Thymus (tissue), 11 donors: Measurements from ENCODE around the gene SIL1. TPM values are rescaled to one million over a fixed set of nuclear protein-coding genes. Genes with fewer than 3 reads are reported as not detected.

Source experiments
- DNase-seq, 9 donors: peaks; one replicate each; pipeline ENCODE4 v3.0.0-alpha.2; 2013; ENCODE audit warnings: low spot score in 9 of 9, low read depth in 6 of 9, missing footprints in 1 of 9
- H3K27ac ChIP-seq, 2 donors: one replicate each; pipeline ENCODE4 v1.5.1; 2013; ENCODE audit warnings: control low read depth in 1 of 2, low read depth in 1 of 2, low read length in 1 of 2, mild to moderate bottlenecking in 1 of 2, moderate library complexity in 1 of 2
- H3K27me3 ChIP-seq, 2 donors: one replicate each; pipeline ENCODE4 v1.5.1; 2013; ENCODE audit warnings: low read length in 1 of 2; ENCODE audit not compliant: control insufficient read depth in 2 of 2, insufficient read depth in 1 of 2
- H3K36me3 ChIP-seq, 2 donors: one replicate each; pipeline ENCODE4 v1.5.1; 2013; ENCODE audit warnings: low read length in 1 of 2, mild to moderate bottlenecking in 1 of 2, moderate library complexity in 1 of 2; ENCODE audit not compliant: control insufficient read depth in 2 of 2, insufficient read depth in 2 of 2
- H3K4me1 ChIP-seq, 2 donors: one replicate each; pipeline ENCODE4 v1.5.1; 2013; ENCODE audit warnings: low read length in 2 of 2; ENCODE audit not compliant: control insufficient read depth in 2 of 2, insufficient read depth in 2 of 2
- H3K4me3 ChIP-seq, 2 donors: one replicate each; pipeline ENCODE4 v1.5.1; 2013; ENCODE audit warnings: low read length in 2 of 2, control low read depth in 1 of 2, mild to moderate bottlenecking in 1 of 2
- H3K9me3 ChIP-seq, 2 donors: one replicate each; pipeline ENCODE4 v1.5.1; 2013; ENCODE audit warnings: low read length in 1 of 2, mild to moderate bottlenecking in 1 of 2; ENCODE audit not compliant: control insufficient read depth in 2 of 2, insufficient read depth in 1 of 2
- WGBS: extraction: QIAGEN DNeasy Blood & Tissue Kit; methylation state at CpG from one replicate; pipeline ENCODE4 v1.1.7; 2013; 5-methylcytosine and 5-hydroxymethylcytosine counted together
- polyA plus RNA-seq: library from polyadenylated mRNA; stranded (reverse); fragments of 200-250 nt; gene quantifications from one replicate; pipeline ENCODE4 v1.2.3, GENCODE V29; 2013
- total RNA-seq: library from RNA; stranded (reverse); fragments of 120-200 nt; gene quantifications from one replicate; pipeline ENCODE4 v1.2.4, GENCODE V29; 2013
- donor health status: healthy.

SIL1 gene
- total and polyA plus RNA-seq, 2 donors: 17.0 to 30.2 TPM

DNA sequence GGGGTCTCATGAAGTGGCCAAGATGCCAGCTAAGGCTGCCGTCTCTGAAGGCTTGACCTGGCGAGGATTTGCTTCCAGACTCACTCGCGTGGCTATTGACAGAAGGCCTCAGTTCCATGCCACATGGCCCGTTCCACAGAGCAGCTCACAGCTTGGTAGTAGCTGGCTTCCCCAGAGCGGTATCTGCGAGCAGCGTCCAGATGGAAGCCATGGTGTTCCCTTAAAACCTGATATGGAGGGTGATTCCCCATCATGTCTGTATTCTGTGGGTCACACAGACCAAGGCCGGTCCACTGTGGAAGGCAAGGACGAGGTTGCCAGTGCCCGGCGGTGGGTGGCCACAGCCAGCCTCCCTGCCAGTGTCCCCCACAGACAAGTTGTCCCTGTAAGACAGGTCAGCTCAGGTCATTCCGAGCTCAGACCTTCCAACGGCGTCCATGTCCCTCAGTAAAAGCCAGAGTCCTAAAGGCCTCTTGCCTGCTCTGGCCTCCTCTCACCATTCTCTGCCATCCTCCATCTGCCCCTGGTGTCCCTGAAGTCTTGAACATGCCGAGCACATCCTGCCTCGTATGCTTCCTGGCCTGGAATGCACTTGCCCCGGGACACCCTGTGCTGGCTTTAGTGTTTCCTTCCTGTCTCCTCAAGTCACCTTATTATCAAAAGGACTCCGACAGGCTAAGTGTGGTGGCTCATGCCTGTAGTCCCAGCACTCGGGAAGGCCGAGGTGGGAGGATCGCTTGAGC is 261.8 kb downstream of the SIL1 start:
- peaks cover 0 to 8% of the 10 kb centered on the region in 2 donors for H3K36me3 ChIP-seq
- H3K4me3 ChIP-seq: no peak overlapping the region
- 96% methylated on average over 22 of the region's 22 CpGs for WGBS
- no peaks in the 10 kb centered on the region for H3K9me3 ChIP-seq
- H3K4me1 ChIP-seq: no peaks in the 10 kb centered on the region
- H3K27me3 ChIP-seq: no peaks in the 10 kb centered on the region
- no peak for DNase-seq
- H3K27ac ChIP-seq: no peak overlapping the region

- WGBS: 95% methylated on average over 10 of the region's 10 CpGs
- Histone ChIP-seq H3K27ac (no peak overlapping the region), H3K4me3 (no peak overlapping the region), H3K4me1 (no peaks in the 10 kb centered on the region), H3K27me3 (no peaks in the 10 kb centered on the region), H3K9me3 (no peaks in the 10 kb centered on the region), H3K36me3 (peaks cover 0 to 10% of the 10 kb centered on the region in 2 donors)
- no peak for DNase-seq
These were observed 262.7 kb downstream of the SIL1 start for GRCh38 chr5:138935466-138935865.

DNA sequence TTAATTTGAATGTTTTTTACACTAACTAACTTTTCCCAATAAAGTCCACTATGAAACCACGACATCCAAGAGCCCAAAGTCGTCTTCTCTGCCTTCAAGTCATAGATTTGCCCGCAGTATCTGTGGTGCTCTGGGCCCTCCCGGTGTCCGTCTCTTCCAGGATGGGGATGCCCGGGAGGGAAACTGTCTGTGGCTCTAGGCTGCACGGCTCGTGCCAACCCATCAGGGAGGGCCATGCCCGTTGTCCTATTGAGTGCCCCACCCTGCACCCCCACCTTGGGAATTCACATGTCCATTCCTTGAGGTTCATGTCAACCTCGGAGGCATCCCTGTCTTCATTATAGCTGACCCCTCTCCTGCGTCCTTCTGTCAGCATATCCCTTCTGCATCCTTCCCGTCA is 263.2 kb downstream of the SIL1 start:
- DNase-seq: no peak
- Histone ChIP-seq H3K4me3 (no peak overlapping the region), H3K4me1 (no peaks in the 10 kb centered on the region), H3K27me3 (no peaks in the 10 kb centered on the region), H3K36me3 (peaks cover 0 to 10% of the 10 kb centered on the region in 2 donors), H3K27ac (no peak overlapping the region), H3K9me3 (no peaks in the 10 kb centered on the region)
- 98% methylated on average over 12 of the region's 12 CpGs for WGBS

DNA sequence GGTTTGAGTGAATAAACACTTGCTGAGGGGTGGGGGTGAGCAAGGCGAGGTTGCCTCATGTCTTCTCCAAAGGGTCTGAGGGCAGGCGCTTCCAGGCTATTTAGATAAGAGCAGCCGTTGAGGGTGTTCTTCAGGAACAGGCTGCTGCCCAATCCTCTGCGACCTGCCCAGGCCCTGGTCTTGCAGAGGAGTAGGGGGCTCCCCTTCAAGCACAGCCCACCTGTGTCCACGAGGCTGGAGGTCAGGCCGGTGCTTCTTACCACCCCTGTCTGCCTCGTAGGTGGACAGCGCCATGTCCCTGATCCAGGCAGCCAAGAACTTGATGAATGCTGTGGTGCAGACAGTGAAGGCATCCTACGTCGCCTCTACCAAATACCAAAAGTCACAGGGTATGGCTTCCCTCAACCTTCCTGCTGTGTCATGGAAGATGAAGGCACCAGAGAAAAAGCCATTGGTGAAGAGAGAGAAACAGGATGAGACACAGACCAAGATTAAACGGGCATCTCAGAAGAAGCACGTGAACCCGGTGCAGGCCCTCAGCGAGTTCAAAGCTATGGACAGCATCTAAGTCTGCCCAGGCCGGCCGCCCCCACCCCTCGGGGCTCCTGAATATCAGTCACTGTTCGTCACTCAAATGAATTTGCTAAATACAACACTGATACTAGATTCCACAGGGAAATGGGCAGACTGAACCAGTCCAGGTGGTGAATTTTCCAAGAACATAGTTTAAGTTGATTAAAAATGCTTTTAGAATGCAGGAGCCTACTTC is 264.5 kb downstream of the SIL1 start:
- H3K36me3 ChIP-seq: peaks cover 0 to 10% of the 10 kb centered on the region in 2 donors
- 97% methylated on average over 18 of the region's 18 CpGs for WGBS
- H3K27ac ChIP-seq: no peak overlapping the region
- DNase-seq: no peak
- no peak overlapping the region for H3K4me3 ChIP-seq
- H3K9me3 ChIP-seq: no peaks in the 10 kb centered on the region
- no peaks in the 10 kb centered on the region for H3K27me3 ChIP-seq
- no peaks in the 10 kb centered on the region for H3K4me1 ChIP-seq

DNA sequence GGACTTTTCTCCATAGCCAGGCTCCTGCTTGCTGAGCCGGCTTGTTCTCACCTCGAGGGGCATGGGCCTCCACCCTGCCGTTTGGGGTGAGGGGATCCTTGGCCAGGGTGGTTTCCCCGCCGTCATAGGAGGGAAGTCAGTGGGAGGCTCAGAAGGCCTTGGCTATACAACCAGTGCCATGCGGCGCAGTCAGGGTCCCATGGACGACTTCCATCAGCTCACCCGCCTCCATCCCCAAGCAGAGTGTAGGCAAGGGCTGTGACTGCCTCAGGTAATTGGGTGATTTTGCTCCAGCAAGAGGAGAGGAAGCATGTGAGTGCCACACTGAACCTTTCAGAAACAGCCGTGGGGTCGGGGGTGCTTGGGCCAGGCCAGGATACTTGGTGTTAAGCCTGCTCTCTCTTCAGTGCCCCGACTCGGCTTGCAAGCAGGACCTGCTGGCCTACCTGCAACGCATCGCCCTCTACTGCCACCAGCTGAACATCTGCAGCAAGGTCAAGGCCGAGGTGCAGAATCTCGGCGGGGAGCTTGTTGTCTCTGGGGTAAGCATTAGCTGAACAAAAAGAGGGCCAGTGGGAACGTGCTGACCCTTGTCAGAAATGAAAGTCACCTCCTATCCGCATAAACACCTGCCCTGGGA is 265.9 kb downstream of the SIL1 start:
- peaks cover 0 to 10% of the 10 kb centered on the region in 2 donors for H3K36me3 ChIP-seq
- no peaks in the 10 kb centered on the region for H3K4me1 ChIP-seq
- no peak overlapping the region for H3K4me3 ChIP-seq
- no peak overlapping the region for H3K27ac ChIP-seq
- no peaks in the 10 kb centered on the region for H3K27me3 ChIP-seq
- 95% methylated on average over 20 of the region's 20 CpGs for WGBS
- no peak for DNase-seq
- H3K9me3 ChIP-seq: no peaks in the 10 kb centered on the region

- H3K27me3 ChIP-seq: no peaks in the 10 kb centered on the region
- no peak for DNase-seq
- no peak overlapping the region for H3K4me3 ChIP-seq
- H3K36me3 ChIP-seq: peaks cover 0 to 8% of the 10 kb centered on the region in 2 donors
- H3K9me3 ChIP-seq: no peaks in the 10 kb centered on the region
- H3K4me1 ChIP-seq: no peaks in the 10 kb centered on the region
- WGBS: 87% methylated on average over 10 of the region's 10 CpGs
- H3K27ac ChIP-seq: no peak overlapping the region
These were observed 267.6 kb downstream of the SIL1 start for GRCh38 chr5:138930371-138931097.

DNA sequence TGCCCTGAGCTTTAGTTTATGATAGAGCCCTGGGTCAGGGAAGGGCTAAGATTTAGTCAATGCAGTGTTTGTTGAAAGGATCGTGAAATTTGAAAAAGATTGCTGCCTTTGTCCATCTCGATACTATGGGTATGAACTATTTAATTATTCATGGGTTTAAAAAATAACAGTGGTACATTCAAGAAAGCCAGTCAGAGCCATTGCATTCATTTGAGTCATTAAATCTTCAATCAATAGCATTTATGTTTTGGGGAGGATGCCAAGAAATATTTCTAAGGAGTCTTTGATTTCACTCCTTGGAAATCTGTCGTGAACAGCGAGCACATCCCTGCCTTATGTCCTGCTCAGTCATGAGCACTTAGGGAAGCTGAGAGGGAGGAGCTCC is 268.6 kb downstream of the SIL1 start:
- H3K4me1 ChIP-seq: no peaks in the 10 kb centered on the region
- WGBS: 97% methylated on average over 4 of the region's 4 CpGs
- H3K4me3 ChIP-seq: no peak overlapping the region
- no peaks in the 10 kb centered on the region for H3K9me3 ChIP-seq
- H3K36me3 ChIP-seq: peaks cover 0 to 2% of the 10 kb centered on the region in 2 donors
- H3K27me3 ChIP-seq: no peaks in the 10 kb centered on the region
- no peak for DNase-seq
- H3K27ac ChIP-seq: no peak overlapping the region

GRCh38 chr5:138927979-138928378 is 270.2 kb downstream of the SIL1 start:
- Histone ChIP-seq H3K27me3 (no peaks in the 10 kb centered on the region), H3K9me3 (no peaks in the 10 kb centered on the region), H3K36me3 (peaks cover 0 to 2% of the 10 kb centered on the region in 2 donors), H3K27ac (no peak overlapping the region), H3K4me3 (no peak overlapping the region), H3K4me1 (no peaks in the 10 kb centered on the region)
- WGBS: 96% methylated on average over 7 of the region's 7 CpGs
- DNase-seq: no peak
